Activated effector memory CD4-positive, alpha-beta T cell treated with Interleukin-2 at 50 U/mL for 16 hours (primary cell): ENCODE results near the gene GAL.

Source experiments
- DNase-seq: peaks from one replicate; pipeline ENCODE4 v3.0.0-alpha.2; 2020

Gene GAL

DNA sequence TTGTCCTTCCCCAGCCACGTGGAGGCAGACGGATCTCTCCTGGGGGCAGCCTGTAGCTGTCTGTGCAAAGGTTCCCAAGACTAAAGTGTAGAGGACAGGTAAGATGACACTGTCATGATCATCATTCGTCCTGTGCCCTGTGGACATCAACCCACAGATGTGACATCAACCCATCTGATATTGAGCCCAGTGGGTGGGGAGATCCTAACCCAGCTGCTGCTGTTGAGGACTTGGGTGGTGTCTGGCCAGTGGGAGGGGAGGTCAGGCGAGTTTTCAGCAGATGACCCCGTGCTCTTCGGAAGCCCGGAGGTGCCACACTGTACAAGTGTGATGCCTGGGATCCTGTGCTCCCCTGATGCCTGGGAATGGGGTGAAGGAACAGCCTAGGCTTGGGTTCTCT is 1.2 kb upstream of the GAL start:
- no peak for DNase-seq

DNA sequence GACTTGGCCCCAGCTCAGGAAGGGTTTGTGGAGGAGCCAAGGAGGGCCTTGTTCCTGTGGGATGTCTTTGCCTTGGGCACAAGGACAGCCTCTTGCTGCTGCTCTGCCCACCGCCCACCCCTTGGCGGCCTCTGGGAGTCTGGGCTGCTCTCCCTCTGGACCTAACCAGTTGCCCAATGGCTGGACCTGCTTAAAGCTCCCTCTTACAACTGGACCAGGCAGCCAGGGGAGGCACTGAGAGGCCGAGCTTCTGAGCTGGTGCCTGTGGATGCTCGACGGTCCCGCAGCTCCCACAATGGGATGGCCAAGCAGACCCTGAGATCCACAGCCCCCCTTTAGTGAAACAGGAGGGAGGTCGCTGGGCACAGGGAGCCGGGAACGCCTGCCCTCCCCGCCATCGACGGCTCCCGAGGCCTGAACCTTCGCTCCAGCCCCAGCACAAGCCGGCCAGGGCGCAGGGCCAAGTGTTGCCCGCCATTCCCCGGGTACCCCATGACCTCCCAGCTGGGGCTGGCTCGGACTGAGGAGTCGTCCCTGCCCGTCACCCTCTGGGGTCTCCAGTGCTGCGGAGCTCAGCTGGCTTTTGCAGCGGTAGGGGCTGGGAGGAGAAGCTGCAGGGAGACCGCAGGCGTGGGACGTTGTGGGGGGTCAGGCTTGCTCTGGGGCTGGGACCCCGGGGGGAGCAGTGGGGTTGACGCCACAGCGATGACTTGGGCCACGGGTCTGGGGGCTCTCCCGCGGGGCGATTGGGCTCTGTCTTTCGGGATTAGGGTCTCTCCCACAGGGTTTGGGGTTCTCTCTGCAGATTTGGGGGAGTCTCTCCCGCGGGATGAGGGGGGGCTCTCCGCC is 584 bp upstream of the GAL start:
- no peak for DNase-seq

DNA sequence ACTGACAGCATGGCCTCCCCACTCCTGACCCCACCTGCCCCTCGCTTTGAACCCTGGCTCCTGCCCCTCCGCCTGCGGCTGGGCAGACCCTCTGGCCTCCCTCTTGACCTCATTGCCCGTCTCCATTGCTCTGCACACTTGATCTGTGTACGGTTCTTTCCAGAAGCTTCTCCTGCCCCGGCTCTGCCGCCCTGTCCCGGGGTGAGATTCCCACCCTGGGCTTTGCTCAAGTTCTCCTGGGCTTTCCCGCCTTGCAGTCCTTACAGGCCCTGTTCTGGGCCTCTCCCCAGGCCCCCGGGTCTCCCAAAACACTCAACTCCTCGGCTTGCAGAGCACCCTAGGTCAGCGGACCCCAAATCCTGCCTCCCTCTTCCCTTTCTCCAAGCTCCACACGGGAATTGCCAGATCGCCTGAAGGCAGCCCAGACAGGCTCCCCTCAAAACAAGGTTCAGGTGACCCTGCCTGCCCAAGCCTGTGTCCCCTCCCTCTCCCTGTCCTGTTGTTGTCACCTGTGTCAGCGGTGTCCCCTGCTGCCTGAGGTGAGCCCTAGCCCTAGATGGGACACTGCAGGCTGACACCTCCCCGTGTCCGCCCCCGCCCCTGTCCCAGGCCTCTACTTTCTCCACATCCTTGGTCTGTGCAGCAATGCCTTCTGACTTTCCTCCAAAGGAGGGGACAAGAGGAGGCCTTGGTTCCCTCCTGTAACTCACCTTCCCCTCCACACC is 1.5 kb downstream of the GAL start:
- DNase-seq, result no peak

DNA sequence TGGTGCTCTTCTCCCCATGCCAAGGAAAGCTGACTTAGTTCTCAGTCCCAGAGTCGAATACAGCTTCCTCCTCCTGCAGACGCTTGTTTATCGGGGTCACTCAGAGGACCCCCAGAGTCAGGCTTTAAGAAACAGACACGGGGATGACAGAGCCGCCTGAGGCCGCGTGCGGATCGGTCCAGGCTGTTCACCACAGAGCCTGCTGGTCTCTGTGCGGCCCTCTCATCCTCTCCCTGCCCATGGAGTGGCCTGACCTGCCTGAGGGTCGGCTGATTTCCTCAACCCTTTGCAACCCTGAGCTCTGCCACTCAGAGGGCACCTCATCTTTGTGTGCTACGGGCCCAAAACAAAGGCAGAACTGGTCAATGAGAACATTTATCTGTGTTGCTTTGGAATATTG is 2.1 kb downstream of the GAL start:
- DNase-seq, result no peak

DNA sequence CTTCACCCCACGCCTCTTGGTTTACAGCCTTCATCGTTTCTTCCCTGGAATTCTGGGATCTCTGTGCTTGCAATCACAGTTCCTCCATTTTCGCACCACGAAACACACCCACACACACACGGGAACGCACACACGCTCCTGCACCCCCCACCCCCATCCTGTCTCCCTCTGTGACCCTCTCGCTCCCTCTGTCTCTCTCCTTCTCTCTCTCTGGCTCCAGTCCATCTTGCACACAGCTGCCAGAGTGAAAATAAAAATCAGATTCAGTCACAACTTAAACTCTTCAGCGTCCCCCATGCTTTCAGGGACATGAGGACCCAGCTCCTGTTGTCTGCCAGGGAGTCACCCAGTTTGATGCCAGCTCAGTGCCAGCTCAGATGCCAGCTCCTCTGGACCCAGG is 3.0 kb downstream of the GAL start:
- no peak for DNase-seq

DNA sequence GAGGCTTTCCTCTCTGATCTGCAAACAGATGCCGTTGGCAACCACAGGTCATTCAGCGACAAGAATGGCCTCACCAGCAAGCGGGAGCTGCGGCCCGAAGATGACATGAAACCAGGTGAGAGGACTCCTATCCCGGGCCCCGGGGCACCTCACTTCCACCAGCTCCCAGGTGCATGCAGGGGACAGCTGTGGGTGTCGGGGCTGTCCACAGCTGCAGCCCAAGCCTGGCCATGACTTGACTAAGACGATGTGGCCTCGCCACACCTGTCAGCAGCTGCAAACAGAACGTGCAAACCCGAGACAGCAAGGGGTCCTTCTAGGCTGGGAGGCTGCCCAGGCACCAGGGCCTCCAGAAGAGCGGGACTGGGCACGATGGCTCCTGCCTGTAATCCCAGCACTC is 3.6 kb downstream of the GAL start:
- DNase-seq, result no peak

DNA sequence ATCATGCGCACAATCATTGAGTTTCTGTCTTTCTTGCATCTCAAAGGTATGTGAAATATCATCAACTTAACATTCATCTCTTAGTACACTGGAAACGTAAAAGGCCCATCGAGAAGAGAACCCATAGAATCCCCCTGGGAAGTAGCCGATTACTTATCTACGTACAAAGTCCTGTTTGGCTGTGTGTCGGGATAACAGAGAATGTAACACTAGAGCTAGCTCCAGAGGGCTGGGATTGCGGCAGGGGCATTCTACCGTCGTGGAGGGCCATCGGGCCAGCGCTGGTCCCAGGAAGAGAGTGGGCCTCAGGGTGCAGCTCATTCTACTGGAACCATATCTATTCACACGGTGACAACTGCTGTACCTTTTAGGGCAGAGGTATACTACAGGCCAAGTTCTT is 4.5 kb downstream of the GAL start:
- DNase-seq, result no peak

DNA sequence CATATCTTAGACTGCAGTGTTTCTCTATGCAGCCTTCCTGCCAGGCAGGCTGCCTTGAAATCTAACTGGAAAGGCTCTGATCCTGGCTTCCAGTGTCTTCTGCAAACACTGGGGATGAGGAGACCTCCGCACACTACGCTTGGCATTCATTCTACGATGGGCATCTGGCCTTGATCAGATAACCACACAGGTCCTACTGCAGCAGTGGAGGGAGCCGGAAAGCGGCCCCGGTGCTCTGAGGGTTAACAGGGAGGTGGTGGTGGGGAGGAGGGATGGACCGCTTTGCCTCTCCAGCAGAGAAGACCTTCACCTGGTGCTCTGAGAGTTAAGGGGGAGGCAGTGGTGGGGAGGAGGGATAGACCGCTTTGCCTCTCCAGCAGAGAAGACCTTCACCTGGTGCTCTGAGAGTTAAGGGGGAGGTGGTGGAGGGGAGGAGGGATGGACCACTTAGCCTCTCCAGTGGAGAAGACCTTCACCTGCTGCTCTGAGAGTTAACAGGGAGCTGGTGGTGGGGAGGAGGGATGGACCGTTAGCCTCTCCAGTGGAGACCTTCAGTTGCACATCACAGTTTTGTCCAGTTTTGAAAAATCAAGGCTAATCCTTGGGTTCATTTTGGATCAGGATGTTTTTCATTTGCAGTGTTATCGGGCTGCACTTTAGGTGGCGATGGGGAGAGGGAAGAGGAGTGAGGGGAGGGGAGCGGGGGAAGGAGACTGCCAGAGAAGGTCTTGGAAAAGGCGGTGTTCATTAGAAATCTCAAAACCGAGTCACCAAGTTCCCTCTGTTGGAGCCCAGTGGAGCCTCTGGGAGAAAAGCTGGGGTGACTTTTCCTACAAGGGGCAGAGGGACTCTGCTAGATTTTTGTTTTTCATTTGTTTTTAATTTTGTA is 5.6 kb downstream of the GAL start:
- DNase-seq, result no peak

DNA sequence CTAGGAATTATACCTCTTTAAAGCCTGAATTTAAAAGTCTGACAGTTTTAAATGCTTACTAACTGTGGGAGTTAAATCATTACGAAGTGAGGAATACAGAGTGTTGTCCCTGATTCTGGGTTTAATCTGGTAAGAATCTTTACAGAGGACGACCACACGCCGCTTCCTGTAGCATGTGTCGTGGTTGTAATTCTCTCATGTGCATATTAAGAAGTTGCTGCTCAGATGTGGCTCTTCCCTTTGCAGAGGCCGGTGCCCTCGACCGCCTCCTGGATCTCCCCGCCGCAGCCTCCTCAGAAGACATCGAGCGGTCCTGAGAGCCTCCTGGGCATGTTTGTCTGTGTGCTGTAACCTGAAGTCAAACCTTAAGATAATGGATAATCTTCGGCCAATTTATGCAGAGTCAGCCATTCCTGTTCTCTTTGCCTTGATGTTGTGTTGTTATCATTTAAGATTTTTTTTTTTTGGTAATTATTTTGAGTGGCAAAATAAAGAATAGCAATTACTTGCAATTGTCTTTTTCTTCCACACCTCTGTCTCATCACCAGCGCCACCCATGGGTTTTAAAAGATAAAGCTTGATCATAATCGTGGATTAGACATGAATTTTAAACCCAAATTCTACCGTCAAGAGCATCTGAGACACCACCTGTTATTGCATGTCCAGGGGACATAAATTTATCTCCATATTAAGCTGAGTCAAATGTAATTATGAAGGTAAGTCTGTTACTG is 6.5 kb downstream of the GAL start:
- peak; percentile 29 for DNase-seq

DNA sequence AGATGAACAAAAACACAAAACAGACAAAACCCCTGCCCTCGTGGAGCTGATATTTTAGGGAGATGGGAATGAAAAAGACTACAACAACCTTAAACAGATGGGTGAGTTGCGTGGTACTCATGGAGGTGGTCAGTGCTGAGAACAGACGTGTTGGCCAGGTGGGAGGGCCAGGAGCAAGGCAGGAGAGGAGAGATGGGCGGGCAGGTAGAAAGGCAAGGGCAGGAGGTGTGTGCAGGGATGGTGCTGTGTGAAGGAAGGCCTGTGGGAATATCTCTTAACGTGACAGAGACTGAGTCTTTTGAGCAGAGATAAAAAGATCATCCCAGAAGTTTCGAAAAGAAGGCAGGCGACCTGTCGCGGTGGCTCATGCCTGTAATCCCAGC is 7.0 kb downstream of the GAL start:
- no peak for DNase-seq

DNA sequence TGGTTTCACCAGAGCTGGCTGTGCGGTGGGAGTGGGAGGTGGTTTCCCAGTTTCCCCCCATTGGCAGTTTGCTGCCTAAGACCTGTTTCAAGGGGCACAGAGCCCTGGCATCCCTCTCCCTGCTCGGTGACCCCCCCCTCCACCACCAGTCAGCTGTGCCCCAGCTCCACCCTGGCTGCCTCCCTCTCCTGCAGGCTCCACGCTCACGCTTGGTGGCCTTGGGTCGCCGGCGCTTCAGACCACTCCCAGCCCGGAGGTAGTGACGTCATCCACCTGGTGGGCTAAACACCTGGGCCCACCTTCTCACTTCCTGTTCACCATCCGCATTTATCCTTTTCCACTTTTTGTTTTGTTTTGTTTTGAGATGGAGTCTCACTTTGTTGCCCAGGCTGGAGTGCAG is 7.8 kb downstream of the GAL start:
- DNase-seq, result no peak

DNA sequence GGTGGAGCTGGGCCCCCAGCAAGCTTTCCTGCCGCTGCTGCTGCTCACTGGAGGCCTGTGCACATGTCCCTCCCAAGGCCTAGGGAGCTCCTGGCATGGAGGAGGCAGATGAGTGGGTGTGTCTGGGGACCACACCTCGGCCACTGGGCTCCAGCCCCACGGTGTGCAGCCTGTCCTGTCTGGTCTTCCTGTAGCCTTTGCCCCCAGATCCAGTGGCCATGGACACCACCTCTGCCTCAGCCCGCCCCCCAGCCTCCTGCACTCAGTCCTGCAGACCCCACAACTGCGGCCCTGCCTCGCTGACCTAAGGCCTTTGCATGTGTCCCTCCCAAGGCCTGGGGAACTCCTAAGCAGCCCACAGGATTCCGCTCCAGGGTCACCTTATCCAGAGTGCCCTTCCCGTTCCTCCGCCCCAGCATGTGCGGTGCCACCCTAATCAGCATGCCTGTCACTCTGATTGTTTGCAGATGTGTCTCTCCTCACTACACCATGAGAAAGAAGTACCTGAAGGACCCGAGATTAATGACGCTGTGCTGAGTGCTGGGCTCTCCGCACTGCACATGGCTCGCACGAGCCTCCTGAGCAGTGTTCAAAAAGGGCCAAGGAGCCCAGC is 8.6 kb downstream of the GAL start:
- DNase-seq, result no peak

DNA sequence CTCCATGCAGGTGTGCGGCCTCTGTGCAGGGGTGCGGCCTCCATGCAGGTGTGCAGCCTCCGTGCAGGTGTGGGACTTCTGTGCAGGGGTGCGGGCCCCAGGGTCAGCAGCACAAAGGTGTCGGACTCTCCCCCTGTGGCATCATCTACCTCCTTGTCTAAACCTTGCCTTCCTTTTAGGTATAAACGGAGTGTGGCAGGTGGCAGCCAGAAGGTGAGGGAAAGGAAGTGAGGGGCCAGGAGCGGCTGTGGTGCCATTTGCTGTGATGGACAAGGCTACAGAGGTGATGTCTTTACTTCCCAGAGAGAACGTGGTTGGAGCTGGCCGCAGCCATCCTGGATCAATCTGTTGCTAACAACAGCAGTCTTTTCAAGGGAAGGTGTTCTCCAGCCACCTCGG is 9.1 kb downstream of the GAL start:
- no peak for DNase-seq

DNA sequence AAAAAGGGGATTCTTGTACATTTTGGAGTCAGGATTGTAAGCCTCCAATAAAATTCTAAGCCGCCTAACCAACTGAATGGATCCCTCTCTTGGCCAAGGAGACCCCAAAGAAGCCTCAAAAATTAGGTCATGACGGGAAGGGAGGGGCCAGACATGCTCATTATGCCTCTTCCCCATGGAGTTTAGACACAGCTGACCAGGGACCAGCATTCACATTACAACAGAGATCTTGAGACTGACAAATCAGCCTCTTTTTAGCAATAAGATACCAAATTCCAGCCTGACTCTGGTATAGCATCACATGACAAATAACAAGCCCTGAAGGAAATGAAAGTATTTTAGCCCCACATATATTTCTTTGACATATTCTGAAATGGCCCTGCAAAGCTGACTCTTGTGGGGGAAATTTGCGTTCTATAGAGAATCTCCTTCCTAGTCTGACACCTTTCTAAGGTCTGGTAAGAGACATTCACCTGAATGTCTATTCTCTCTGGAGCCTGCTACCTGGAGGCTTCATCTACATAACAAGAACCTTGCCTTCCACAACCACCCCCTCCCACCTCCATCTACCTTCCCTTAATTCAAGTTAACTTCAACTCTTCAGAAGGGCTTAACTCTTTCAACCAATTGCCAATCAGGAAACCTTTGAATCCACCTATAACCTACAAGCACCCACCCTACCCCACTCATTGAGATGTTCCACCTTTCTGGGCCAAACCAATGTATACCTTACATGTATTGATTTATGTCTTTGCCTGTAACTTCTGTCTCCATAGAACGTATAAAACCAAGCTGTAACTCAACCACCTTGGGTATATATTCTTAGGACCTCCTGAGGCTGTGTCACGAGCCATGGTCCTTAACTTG is 10.3 kb downstream of the GAL start:
- no peak for DNase-seq

DNA sequence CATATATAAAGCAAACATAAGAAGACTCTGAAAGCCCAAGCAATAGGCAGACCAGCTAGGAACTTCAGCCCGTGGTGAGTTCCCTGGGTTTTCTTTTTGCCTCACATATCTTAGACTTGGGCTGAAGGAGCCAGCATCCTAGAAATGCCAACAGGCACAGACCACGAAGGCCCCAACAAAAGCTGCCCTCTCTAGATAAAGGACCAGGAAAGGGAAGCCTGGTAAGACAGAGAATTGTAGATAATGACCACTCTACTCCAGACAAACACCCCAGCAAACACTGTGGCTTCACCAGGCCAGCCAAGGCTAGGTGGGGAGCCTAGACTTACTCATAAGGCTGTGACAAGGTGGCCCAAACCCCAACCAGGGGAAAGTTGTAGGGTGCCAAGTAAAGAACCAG is 11.2 kb downstream of the GAL start:
- DNase-seq, result no peak

DNA sequence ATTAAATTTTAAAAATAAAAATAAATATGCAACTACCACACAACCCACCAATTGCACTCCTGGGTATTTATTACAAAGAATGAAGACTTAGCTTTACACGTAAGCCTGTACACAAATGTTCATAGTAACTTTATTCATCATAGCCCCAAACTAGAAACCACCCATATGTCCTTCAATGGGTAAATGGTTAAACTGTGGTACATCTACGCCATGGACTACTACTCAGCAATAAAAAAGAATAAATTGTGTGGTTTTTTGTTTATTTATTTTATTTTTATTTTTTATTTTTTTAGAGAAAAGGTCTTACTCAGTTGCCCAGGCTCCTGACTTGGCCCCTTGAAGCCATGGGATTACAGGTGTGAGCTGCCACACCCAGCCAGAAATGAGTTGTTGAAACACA is 14.6 kb downstream of the GAL start:
- no peak for DNase-seq

DNA sequence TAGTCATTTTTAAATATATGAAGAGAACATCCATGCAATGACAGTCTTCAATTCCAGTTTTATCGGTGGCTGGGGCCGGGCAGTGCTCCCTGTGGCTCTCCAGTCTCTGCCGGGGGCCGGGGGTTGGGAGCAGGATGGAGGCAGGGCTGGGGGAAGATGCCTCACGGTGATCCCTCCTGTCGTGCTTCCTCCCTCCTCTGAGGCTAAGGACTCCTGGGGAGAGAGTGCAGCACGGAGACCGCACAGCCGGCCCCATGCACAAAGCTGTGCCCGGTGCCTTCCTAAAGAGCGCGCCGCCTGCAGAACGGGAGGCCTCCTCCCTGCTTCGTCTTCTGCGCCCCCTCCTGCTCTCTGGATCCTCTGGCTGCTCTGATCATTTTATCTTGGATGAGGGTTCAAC is 20.5 kb downstream of the GAL start:
- DNase-seq, result no peak

DNA sequence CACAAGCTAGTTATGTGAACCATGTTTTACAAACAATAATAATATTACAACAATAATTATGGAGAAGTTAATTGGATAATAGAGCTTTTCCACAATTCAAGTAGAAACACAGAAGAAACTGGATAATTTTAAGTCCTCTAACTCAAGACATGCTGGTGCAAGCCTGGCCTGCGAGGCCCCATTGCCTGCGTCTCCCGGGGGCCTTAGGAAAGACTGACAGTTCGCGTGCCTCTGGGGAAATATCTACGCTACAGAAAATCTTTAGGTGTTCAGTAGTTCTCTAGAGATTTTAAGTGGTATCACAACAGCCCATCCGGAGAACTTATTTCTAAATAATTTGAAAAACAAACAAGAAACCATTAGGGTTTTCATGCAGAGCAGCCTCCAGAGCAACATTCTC is 23.2 kb downstream of the GAL start:
- DNase-seq, result no peak

DNA sequence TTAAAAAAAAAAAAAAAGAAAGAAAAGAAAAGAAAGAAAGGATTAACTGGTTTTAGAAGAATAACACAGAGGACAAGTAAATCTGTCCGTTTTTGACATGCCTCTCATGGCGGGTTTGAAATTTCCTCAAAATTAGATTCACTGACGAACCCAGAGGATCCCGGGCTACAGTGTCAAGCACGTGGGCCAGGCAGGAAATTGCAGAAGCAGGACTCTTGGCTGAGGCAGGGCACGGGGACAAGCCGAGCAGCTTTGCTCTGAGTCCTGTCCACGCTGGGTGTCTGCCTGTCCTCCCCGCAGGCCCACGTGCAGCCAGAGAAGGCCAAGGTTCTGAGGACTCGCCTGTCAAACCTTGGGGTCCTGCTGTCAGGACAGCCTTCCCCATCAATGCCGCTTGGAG is 24.7 kb downstream of the GAL start:
- DNase-seq, result no peak

DNA sequence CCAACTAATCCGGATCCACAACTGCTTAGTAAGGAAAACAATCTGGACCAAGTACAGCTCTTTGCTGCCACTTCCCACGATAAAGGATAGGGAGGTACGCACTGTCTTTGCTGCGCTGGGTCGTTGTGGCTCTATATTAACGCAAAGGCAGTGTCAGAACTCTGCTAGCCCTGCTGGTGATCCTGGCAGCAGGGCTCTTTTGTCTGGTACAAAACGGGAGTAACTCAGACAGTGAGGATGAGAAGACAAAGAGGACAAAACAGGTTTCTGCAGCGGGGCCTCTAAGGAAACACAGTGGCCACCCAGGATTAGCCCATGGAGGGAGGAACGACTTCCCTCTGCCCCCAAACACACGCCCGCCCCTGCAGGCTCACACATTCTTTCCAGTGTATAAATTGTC is 26.1 kb downstream of the GAL start:
- no peak for DNase-seq

DNA sequence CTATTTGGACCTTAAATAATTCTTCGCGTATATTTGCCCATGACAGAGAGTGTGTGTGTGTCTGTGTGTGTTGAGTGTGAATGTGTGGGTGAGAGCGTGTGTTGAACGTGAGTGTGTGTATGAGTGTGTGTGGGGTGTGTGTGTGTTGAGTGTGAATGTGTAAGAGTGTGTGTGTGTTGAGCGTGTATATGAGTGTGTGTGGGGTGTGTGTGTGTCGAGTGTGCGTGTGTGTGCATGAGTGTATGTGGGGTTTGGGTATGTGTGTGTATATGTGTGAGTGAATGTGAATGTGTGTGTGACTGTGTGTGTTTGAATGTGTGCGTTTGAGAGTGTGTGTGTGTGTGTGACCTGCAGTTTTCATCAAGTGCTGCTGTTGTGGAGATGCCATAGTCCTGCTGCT is 26.8 kb downstream of the GAL start:
- DNase-seq, result no peak
